Neutrophil (primary cell): ENCODE results near the gene SLC37A2.

Experiments used
- H3K27ac ChIP-seq: fragments of 200-600 bp; sonication (generic); 2 replicates; pipeline ENCODE4 v1.5.1; 2016; ENCODE audit warnings: mild to moderate bottlenecking, moderate library complexity
- H3K27me3 ChIP-seq: fragments of 200-600 bp; sonication (generic); 2 replicates; pipeline ENCODE4 v1.6.0; 2016; ENCODE audit warnings: mild to moderate bottlenecking
- H3K36me3 ChIP-seq: fragments of 200-600 bp; sonication (generic); 2 replicates; pipeline ENCODE4 v1.5.1; 2017
- H3K4me1 ChIP-seq, 2 experiments: fragments of 200-600 bp in 1 of 2; sonication (generic) in 1 of 2; 1 replicate in 1 of 2; 2 replicates in 1 of 2; pipeline versions ENCODE4 v1.5.1 to v1.6.1; 2013 to 2016; ENCODE audit warnings: low read depth in 1 of 2, low read length in 1 of 2, mild to moderate bottlenecking in 1 of 2, moderate library complexity in 1 of 2; ENCODE audit not compliant: control insufficient read depth in 1 of 2, insufficient read depth in 1 of 2
- H3K4me3 ChIP-seq, 2 experiments: fragments of 200-600 bp in 1 of 2; sonication (generic) in 1 of 2; 1 replicate in 1 of 2; 2 replicates in 1 of 2; pipeline ENCODE4 v1.5.1; 2013 to 2016; ENCODE audit warnings: low read depth in 1 of 2, low read length in 1 of 2, mild to moderate bottlenecking in 1 of 2, moderate library complexity in 1 of 2
- H3K9me3 ChIP-seq: fragments of 200-600 bp; sonication (generic); 2 replicates; pipeline ENCODE4 v1.5.1; 2016
- TF ChIP-seq, protein P1 (sequence below): fragments of 200-600 bp; sonication (generic); IDR thresholded peaks from 2 replicates; pipeline ENCODE4 v1.5.1; 2016; ENCODE audit warnings: antibody characterized with exemption

SLC37A2 gene

DNA sequence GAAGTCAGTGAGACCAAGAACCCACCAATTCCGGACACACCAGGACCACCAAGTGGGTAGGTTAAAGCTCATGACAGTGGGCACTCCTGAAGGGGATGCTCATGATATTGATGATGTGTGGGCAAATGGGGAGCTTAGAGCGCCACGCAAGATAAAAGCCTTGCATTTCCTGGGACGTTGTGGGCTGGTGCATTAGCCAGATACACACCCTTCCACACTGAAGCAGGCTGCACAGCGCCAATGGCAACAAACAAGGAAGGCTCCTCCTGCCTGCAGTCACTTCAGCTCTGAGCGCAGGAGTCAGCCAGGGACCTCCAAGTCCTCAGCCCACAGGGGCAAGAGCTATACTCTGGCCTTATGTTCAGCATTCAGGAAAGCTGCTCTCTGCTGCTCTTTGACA is 27.7 kb downstream of the SLC37A2 start:
- Histone ChIP-seq H3K4me1 (no peaks in the 10 kb centered on the region), H3K27ac (no peak overlapping the region), H3K36me3 (peaks cover 4% of the 10 kb centered on the region), H3K9me3 (no peaks in the 10 kb centered on the region), H3K4me3 (no peak overlapping the region), H3K27me3 (no peaks in the 10 kb centered on the region)
- TF ChIP-seq, protein P1, sequence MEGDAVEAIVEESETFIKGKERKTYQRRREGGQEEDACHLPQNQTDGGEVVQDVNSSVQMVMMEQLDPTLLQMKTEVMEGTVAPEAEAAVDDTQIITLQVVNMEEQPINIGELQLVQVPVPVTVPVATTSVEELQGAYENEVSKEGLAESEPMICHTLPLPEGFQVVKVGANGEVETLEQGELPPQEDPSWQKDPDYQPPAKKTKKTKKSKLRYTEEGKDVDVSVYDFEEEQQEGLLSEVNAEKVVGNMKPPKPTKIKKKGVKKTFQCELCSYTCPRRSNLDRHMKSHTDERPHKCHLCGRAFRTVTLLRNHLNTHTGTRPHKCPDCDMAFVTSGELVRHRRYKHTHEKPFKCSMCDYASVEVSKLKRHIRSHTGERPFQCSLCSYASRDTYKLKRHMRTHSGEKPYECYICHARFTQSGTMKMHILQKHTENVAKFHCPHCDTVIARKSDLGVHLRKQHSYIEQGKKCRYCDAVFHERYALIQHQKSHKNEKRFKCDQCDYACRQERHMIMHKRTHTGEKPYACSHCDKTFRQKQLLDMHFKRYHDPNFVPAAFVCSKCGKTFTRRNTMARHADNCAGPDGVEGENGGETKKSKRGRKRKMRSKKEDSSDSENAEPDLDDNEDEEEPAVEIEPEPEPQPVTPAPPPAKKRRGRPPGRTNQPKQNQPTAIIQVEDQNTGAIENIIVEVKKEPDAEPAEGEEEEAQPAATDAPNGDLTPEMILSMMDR = no peak

DNA sequence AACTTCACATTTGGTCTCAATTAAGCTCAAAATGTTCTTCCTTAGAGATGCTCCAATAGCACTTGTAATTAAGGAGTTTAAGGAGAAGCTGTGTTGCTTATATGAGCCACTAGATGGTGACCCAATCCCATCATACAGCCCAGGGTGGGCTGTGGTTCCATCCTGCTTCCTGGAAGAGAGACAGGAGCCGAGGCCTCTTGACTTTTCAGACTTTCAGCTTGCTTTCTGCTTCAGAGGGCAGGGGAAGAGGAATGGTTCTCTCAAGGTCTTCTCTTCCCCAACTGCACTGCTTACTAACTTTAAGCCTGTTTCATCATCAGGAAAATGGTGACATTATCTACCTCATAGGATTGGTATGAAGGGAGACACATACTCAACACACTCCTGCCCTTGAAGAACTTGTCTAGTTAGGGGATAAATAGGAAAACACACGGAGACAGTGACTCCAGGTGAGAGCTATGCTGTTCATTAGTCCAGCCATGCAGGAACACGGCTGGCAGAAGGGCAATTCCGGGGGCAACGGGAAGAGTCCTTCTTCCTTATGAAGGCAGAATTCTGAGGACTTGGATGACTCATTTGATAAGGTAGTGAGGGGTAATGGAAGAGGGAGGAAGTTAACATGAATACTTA is 28.3 kb downstream of the SLC37A2 start:
- H3K27me3 ChIP-seq = no peaks in the 10 kb centered on the region
- H3K36me3 ChIP-seq = peaks cover 5% of the 10 kb centered on the region
- H3K4me1 ChIP-seq = no peaks in the 10 kb centered on the region
- no peak overlapping the region for H3K4me3 ChIP-seq
- TF ChIP-seq, protein P1 = no peak
- no peak overlapping the region for H3K27ac ChIP-seq
- no peaks in the 10 kb centered on the region for H3K9me3 ChIP-seq

DNA sequence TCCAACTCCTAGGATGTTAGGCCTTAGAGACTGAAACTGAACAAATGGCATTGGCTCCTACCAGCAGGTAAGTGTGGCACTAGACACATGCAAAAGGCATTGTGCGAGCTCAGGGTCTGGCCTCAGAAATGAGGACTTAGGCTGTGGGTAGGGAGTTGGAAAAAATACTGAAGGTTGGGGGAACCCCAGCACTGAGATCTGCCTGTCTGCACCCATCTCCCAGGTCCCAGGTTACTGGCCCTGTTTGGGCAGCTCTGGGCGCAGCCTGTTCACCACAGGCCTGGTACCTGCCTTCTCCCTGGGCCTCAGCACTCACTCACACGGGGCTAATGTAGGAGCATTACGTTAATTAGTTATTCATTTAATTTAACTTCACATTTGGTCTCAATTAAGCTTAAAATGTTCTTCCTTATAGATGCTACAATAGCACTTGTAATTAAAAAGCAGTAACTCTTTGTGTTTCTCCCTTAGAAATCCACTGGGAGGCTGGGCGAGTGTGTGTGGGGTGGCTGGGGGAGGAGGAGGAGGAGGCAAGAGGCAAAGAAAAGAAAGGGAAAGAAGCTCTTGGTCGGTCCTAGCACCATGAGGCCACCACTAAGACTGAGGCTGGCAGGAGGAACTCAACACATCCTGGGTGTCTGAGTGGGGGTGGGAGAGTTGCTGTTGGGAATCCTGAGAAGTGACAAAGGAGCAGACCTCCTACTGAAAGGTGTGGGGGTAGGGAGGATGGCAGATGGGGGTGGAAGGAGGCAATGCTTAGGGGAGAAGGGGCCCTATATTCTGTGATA is 29.0 kb downstream of the SLC37A2 start:
- H3K9me3 ChIP-seq = no peaks in the 10 kb centered on the region
- H3K4me1 ChIP-seq = no peaks in the 10 kb centered on the region
- peaks cover 8% of the 10 kb centered on the region for H3K36me3 ChIP-seq
- no peaks in the 10 kb centered on the region for H3K27me3 ChIP-seq
- H3K4me3 ChIP-seq = no peak overlapping the region
- H3K27ac ChIP-seq = no peak overlapping the region
- TF ChIP-seq, protein P1 = no peak

DNA sequence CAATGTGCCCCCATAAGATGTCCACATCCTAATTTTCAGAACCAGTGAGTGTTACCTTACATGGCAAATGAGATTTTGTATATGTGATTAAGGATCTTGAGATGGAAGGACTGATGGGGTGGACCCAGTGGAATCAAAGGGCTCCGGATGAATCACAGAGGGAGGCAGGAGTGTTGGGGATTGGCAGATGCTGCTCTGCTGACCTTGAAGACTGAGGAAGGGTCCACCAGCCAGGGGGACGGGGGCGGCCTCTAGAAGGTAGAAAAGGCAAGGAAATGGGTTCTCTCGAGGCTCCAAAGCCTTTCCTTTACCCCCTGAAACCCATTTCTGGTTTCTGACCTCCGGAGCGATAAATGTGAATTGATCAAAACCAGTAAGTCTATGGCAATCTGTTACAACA is 29.6 kb downstream of the SLC37A2 start:
- Histone ChIP-seq H3K9me3 (no peaks in the 10 kb centered on the region), H3K4me3 (no peak overlapping the region), H3K36me3 (peaks cover 14% of the 10 kb centered on the region), H3K4me1 (no peaks in the 10 kb centered on the region), H3K27ac (no peak overlapping the region), H3K27me3 (no peaks in the 10 kb centered on the region)
- TF ChIP-seq, protein P1 = no peak

DNA sequence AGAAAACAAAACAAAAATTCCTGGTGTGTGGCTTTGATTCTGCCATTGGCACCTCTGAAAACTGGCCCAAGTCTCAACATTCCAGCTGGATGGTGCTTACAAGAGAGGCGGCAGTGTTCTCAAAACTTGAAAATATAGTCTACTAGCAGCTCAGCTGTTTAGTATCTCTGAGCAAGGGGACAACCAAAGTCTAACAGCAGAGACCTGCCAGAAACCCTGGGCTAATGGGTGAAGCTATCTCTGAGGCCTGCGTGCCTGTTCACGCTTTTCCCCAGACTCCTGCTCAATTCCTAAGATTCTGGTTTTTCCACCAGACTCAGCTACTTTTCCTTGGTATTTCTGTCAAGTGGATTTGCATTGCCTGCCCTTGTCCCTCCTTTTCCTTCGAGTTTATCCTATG is 30.4 kb downstream of the SLC37A2 start:
- Histone ChIP-seq H3K4me3 (no peak overlapping the region), H3K27ac (no peak overlapping the region), H3K9me3 (no peaks in the 10 kb centered on the region), H3K4me1 (no peaks in the 10 kb centered on the region), H3K27me3 (no peaks in the 10 kb centered on the region), H3K36me3 (peaks cover 20% of the 10 kb centered on the region)
- TF ChIP-seq, protein P1 = no peak
